AG08396 (cell line): Measurements from ENCODE around the gene PHTF1.

Experiments
- DNase-seq: peaks from one replicate; pipeline ENCODE4 v3.0.0; 2012; ENCODE audit warnings: low spot score, mixed read lengths

PHTF1 gene

GRCh38 chr1:113665071-113665470 is 94.2 kb downstream of the PHTF1 start:
- DNase-seq: no peak

GRCh38 chr1:113663165-113663951 is 95.9 kb downstream of the PHTF1 start:
- DNase-seq: no peak

GRCh38 chr1:113662101-113662500 is 97.2 kb downstream of the PHTF1 start:
- no peak for DNase-seq

GRCh38 chr1:113660088-113660487 is 99.2 kb downstream of the PHTF1 start:
- DNase-seq: no peak

- DNase-seq: no peak
Observed at GRCh38 chr1:113659556-113659955, 99.7 kb downstream of the PHTF1 start.

GRCh38 chr1:113659035-113659434 is 100.3 kb downstream of the PHTF1 start:
- DNase-seq: no peak

- DNase-seq: no peak
Observed at GRCh38 chr1:113657556-113658063, 101.7 kb downstream of the PHTF1 start.

- no peak for DNase-seq
Observed at GRCh38 chr1:113657126-113657525, 102.2 kb downstream of the PHTF1 start.

GRCh38 chr1:113654883-113655282 is 104.4 kb downstream of the PHTF1 start:
- no peak for DNase-seq

GRCh38 chr1:113653741-113654140 is 105.5 kb downstream of the PHTF1 start:
- no peak for DNase-seq

- DNase-seq: no peak
Observed at GRCh38 chr1:113652771-113653170, 106.5 kb downstream of the PHTF1 start.

- DNase-seq: no peak
Observed at GRCh38 chr1:113648478-113648877, 110.8 kb downstream of the PHTF1 start.

- DNase-seq: no peak
Observed at GRCh38 chr1:113647164-113647563, 112.1 kb downstream of the PHTF1 start.
